NCI-H2196 (cell line): ENCODE results near the gene ZNF277.
"Not testable (repeated sequence)": the region's sequence is repeated elsewhere in the genome, so short reads cannot be mapped to it uniquely, and the experiment has no call there.

Source experiments
- DNase-seq: peaks from one replicate; lab custom pipeline; 2025; ENCODE audit not compliant: unreplicated experiment; lab: John Stamatoyannopoulos, UW

Gene ZNF277

DNA sequence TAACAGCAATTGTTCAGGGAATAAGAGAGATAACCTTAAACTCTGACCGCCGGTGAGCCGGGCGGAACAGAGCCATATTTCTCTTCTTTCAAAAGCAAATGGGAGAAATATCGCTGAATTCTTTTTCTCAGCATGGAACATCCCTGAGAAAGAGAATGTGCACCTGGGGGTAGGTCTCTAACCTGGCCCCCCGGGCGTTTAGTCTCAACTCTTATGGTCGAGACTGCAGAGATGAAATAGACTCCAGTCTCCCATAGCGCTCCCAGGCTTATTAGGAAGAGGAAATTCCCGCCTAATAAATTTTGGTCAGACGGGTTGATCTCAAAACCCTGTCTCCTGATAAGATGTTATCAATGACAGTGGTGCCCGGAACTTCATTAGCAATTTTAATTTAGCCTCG is 43.5 kb downstream of the ZNF277 start:
- DNase-seq, result not testable (repeated sequence)

DNA sequence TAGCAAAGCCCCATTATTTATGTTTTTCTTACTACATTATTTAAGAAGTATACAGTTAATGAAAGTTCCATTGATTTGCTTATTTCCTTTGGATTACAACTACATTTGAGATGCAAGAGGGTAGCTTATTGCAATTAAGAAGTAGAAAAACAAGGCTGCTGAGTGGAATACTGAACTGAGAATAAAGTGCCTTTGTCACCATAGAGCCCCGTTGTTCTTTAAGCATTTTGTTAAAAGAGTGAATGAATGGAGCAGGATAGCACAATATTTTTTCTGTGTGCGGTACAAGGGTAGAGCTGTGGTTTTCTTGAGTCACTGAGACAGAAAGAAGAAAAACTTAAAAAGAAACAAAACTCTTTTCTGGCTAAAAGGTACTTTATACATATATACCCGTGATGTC is 45.6 kb downstream of the ZNF277 start:
- no peak for DNase-seq

DNA sequence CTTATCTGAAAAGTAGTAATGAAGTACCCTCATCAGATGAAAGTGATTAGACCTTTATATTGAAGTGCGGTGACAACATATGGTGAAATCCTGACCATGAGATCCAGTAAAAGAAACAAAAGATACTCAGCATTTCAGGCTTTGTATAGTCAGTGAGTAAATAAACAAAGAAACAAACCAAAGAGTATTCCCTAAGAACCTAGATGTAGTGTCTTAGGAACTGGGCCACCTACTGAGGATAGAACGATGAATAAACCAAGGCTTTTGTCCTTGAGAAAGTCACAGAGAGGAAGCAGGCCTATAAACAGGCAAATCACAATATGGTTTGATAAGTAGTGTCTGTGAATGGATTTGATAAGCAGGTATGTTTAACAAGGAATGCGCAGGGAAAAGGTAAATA is 46.2 kb downstream of the ZNF277 start:
- DNase-seq, result no peak

DNA sequence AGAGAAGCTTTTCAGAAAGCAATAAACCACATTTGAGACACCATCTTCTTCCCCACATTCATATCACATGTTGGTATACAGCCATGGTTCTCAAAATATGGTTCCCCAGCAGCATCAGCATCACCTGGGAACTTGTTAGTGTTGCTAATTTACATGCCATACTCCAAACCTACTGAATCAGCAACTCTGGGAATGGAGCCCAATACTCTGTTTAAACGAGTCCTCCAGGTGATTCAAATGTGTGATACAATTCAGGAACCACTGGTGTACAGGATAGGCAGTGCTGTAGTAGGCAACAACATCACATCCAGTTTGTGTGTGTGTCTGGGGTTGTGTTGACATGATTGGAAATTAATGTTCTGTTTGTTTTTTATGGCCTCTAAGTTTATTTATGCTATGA is 47.7 kb downstream of the ZNF277 start:
- DNase-seq, result peak; percentile 25

DNA sequence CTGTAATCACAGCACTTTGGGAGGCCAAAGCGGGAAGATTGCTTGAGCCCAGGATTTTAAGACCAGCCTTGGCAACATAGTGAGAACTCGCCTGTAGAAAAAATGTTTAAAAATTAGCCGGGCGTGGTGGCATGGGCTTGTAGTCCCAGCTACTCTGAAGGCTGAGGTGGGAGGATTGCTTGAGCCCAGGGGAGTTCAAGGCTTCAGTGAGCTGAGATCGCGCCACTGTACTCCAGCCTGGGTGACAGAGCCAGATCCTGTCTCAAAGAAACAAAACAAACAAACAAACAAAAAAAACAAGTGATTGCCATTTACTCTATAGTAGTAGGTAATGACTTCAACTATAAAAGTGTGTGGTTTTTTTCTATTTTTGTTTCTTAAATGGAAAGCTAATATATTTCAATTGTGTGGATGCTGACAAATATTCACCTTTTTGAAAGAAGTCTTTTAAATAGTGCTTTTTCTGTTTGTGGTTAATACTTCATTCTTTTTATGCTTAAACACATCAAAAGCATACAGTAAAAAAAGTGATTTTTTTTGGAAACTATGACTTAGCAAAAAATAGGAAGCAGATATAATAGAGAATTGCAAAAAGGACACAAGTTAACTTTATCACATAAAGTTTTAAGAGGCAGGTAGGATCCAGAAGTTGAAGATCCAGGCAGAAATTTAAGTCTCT is 48.4 kb downstream of the ZNF277 start:
- DNase-seq, result no peak

DNA sequence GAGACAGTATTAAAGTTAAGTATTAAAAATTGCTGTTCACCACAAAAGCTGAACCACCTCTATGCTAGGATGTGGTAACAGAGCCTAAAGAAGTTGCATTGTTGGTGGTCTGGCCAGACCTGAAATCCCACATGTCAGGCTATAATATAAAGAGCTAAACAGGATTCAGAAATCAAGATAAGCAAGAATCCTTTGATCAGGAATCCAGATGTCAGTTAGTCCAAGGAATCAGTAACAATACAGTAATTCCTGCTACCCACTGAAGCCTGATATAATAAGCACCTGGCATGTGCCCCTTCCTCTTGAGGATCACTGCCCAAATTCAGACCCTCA is 48.9 kb downstream of the ZNF277 start:
- DNase-seq, result no peak

DNA sequence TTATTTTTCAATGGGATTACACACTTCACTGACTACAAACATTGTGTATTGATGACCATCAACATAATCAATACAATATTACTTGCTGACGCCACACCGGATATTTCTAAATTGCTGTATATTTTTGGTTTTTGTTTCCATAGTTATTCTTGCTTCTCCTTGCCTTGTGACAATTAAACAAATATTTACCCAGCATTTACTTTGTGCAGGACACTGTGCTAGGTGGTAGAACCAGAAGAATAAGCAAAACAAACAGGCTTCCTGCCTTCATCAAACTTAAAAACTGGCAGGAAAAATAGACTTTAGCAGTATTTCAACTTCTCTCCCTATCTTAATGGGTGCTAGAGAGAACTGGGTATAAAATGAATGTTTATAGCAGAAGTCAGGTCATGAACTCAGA is 50.6 kb downstream of the ZNF277 start:
- DNase-seq, result no peak

DNA sequence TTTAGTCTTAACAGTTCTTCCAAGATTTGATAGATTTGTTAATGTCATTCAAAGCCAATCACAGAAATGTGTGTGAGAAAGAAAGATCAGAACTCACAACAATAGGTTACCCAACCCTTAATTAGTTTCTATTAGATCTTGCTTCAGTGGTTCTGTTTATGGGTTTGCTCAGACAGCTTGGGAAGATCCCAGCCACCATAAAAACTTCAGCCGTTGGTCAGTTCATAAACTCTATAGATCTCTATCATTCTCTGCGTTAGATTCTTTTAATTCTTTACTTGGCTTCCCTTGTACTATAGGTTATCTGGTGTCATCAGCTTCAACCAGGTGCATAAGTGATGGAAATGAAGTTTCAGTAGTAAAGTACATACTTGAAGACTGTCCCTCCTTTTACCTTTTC is 54.4 kb downstream of the ZNF277 start:
- no peak for DNase-seq

DNA sequence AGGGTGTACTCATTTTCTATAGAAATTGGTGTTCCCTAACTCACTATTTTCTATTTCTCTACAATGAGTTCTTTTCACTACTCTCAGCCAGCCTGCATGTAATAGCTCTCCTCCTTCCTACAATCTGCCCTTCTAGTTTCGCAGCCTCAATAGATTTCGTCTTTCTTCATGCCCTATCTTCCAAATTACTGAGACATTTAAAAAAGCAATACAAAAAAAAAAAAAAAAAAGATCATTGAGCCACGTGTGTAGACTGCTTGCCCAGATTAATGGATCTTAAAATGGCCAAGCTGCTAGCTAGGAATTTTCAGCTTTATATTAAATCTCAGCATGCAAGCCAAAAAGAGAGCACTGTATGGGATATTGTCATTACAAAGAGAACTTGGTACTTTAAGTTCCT is 55.5 kb downstream of the ZNF277 start:
- no peak for DNase-seq

DNA sequence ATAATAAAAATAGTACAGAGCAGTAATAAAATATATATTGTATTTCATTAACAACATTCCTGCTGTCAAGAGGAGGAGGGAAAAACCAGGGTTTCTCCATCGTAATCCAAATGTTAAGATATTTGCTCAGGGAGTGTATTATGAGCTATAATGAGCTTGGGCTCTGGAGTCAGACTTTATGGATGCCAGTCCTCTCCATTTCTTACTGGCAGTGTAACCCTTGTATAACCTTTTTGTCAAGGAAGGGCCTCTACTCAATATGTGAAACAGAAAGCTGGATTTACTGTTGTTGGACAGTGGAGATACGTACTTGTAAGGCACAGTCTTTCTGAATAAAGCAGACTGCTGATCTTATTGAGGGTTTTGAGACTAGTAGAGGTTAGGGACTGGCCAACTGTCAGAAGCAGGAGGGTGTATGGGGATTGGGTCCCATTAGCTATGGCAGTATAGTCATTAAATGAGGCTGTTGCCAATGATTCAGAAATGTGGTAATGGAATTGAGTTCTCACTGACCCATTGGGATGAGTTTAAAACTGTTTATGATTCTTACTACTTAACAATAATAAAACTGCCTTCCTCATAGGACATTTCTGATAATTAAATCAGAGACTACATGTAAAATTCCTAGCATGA is 56.5 kb downstream of the ZNF277 start:
- DNase-seq, result no peak

DNA sequence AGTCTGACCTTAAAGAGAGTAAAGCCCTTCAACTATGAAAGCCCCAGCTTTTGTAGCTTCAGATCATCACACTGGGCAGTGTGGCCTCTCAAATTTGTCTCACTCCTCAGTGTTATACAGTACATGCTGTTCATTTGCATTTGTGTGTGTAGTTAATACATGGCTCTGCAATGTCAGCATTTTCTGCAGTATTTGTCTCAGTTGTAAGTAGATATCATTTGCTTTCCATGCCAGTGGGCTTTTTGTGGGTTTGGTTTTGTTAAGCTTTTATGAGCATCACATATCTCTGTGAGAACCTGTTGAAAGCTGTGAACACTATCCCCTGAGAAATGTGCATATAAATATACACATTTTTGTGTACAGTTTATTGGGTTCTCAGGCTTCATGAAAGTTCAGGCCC is 57.0 kb downstream of the ZNF277 start:
- no peak for DNase-seq

DNA sequence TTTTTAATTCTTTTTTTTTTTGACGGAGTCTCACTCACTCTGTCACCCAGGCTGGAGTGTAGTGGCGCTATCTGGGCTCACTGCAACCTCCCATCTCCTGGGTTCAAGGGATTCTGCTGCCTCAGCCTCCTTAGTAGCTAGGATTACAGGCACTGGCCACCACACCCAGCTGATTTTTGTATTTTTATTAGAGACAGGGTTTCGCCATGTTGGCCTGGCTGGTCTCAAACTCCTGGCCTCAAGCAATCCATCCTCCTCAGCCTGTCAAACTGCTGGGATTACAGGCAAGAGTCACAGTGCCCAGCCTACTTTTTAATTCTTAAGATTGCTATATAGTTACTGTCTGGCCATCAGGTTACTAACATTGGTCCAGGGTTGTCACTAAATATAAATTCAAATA is 59.6 kb downstream of the ZNF277 start:
- no peak for DNase-seq

DNA sequence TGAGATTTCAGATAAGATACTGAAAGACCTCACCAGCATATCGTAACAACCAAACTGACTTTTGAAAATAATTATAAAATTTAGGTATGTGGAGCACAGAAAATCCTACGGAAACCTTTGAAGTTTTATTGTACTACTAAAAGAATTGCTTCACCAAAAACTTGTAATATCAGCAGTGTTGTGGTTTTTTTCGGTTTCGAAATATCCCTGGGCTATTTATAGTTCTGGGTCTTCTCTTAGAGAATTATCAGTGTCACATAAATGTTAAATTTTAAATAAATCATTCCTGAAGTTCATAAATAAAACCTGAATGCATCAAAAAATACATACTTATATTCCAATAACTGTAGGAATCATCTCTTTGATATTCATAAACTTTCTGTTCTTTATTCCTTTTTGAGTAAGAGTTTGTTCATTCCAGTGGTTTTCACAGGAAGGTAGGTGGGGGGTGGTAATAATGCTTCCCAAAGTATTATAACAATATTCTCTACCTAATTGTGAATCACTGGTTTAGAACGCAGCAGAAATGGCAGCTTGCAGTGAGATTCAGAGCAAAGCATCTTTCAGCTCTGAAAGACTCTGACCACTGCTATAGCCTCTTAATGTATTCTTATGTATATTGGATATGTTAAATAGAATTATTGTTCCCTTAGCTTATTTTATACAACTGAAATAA is 60.2 kb downstream of the ZNF277 start:
- no peak for DNase-seq

DNA sequence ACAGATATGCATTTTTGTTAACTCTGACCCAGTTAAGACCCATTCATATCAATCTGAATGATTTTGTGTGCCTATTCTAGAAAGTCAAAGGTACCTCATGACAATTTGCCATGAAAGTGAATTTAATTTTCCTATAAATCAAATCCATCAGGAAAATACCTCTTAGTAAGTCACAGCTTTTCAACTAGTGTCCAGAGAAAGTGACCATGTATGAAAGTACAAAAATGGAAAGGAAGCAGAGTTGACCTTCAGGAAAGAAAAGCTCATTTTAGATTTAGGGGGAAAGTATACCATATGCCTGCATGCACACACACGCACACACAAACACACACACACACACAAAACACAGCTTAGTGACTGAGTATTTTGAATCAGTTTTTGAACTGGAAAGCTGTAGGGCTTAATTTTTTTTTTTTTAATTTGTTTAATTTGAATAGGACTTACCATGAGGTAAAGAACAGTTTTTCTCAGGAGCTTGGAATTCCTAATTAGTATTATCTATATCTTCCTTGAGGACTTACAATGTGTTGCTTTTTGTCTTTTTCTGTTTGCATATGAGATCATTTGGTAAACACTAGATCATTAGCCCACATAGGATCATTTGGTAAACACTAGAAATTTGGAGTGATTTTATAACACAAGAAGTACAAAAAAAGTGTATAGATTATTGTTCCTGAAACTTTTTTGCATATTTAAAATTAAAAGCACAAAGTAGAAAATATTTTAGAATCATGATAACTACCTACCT is 61.6 kb downstream of the ZNF277 start:
- no peak for DNase-seq

DNA sequence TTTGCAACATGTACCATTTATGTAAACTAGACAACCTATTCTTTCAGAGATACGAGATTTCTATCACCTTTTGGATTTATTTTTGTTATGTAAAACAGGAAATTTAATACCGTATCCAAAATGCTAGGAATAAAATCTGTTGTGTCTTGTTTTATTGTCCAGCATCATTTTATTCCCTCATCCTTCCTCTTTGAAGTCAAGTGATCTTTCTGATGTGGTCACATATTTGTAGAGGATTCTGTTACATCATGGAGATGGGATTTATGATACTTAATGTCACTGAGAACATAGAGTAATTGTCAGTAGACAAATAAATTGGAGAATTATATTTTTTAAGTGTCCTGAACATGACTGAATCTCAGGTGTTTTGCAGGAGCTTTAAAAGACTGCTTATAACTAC is 64.7 kb downstream of the ZNF277 start:
- DNase-seq, result peak; percentile 38

DNA sequence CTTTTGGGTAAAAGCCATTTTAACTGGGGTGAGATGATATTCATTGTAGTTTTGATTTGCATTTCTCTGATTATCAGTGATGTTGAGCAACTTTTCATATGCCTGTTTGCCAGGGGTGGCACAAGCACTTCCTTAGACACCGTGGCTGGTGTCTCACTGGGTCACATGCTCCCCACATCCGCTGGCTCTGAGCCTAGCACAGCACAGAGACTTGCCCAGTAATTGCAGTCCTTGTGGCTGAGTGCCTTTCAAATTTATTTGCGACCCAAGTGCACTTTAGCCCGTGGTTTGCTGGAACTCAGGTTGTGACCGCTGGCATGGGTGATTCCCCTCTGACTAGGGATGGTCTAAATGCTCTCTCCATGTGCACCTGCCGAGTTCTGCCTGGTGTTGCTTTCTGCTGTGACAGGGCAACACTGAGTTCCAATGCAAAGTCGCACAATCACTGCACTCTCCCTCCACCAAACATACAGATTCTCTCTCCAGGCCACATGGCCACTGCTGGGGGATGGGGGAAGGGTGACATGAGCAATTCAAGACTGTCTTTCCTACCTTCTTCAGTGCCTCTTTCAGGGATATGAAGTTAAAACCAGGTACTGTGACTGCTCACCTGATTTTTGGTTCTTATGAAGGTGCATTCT is 66.5 kb downstream of the ZNF277 start:
- peak; percentile 76 for DNase-seq

DNA sequence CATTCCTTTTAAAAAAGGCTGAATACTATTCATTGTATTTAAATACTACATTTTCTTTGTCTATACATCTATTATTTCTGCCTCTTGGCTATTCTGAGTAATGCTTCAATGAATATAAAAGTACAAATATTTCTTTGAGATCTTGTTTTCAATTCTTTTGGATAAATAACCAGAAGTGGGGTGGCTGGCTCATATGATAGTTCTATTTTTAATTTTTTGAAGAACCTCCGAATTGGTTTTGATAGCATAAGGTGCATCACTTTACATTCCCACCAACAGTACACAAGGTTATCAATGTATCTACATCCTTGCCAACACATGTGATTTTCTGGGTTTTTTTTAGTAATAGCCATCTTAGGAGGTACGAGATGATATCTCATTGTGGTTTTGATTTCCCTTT is 72.5 kb downstream of the ZNF277 start:
- DNase-seq, result no peak

DNA sequence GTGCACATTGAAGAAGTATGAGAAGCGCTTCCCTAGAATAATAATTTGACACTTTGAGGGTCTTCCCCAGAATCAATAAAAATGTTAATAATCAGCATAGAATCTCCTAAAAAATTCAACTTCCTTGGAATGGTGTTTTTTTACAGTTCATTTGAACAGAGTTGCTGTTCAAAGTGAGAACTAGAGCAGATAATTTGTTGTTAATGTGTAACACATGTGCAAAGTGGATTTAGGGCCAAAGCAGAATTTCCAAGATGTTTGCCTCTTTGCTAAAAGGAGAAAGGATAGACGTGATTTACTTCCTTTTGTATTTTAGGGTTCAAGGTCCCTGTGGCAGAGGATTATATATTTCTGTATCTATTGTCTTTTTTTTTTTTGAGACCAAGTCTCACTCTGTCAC is 73.8 kb downstream of the ZNF277 start:
- DNase-seq, result no peak

DNA sequence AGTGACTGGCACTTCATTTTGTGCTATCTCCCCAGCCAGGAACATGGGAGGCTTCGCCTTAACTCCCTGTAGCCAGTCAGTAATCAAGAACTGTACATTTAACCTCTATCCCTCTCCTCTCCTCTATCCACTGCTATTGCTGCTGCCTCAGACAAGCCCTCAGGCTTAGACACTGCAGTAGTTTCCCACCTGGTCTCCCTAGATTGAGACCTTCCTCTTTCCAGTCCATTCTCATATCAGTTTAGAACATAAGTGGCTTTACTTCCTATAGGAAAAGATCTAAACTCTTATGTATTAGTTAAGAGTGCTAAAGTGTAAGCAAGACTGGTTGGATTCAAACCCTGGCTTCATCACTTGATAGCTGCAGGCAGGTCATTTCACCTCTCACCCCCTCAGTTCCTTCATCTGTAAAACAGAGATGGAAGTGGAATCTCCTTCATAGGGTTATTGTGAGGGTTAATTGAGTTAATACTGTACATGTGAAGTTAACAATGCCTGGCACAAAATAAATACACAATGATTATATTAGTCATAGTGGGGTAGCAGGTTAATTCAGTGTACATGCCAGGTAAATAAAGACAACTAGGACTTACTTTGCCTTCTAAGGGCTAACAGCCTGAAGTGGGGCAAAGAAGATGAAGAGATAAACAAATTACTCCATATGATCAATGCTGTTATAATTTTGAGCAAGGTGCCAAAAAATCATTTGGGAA is 76.1 kb downstream of the ZNF277 start:
- no peak for DNase-seq

DNA sequence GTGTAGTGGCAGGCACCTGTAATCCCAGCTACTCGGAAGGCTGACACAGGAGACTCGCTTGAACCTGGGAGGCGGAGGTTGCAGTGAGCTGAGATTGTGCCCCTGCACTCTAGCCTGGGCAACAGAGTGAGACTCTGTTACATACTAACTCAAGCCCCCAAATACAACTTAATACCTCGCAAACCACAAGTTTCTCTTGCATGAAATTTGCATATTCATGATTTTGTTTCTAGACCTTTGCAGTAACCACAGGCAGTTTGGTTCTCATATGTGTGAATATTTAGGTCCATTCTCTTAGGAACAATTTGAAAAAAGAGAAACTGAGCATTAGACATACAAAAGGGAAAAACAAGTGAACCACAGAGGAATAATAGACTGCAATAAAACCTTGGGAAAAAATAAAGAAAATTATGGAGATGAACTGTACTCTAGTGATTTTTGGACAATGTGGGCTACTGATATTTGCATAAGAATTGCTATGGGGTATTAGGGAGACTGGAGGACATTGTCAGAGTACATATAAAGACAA is 77.0 kb downstream of the ZNF277 start:
- no peak for DNase-seq
